Left ventricle myocardium superior (tissue), 1 donor: ENCODE data around the gene BNC2. TPM values are rescaled to one million over a fixed set of nuclear protein-coding genes. Genes with fewer than 3 reads are reported as not detected.

ENCODE experiments used
- ATAC-seq: fragments of 200-7000 bp; cut with Tn5 transposase; one replicate; pipeline ENCODE4 v1.9.1; 2020; ENCODE audit warnings: mild to moderate bottlenecking, moderate library complexity
- DNase-seq: peaks from one replicate; pipeline ENCODE4 v3.0.0-alpha.2; 2020
- intact Hi-C: fragments of 100-400 bp; cut with micrococcal nuclease; formaldehyde crosslinking; loops from one replicate; pipeline ENCODE4 v1.11.0; 2022
- total RNA-seq: library from RNA; stranded (reverse); fragmentation: NEBNext Ultra II Directional; extraction: Animal tissue kit (Norgen Biotek cat#: 25700); gene quantifications from one replicate; pipeline ENCODE4 v1.2.1, GENCODE V29; 2021
- donor health status: DM: no; HTN: yes; CAD: no; lungs with severe emphysema.

Gene BNC2
- total RNA-seq, 1 donor from 2014 or later: 6.3 TPM

- intact Hi-C loops: no loop called here
- DNase-seq: no peak
- no peak for ATAC-seq
Measured at GRCh38 chr9:16619914-16620520, 250.5 kb downstream of the BNC2 start.

GRCh38 chr9:16619402-16619801 is 251.1 kb downstream of the BNC2 start:
- ATAC-seq (no peak), DNase-seq (no peak)
- intact Hi-C loops: no loop called here

- DNase-seq (no peak), ATAC-seq (no peak)
- intact Hi-C loops: no loop called here
Measured at GRCh38 chr9:16618524-16618923, 251.9 kb downstream of the BNC2 start.

GRCh38 chr9:16616686-16617085 is 253.8 kb downstream of the BNC2 start:
- DNase-seq: no peak
- intact Hi-C loops: no loop called here
- ATAC-seq: no peak

- DNase-seq (no peak), ATAC-seq (no peak)
- intact Hi-C loops: no loop called here
Measured at GRCh38 chr9:16615451-16615850, 255.0 kb downstream of the BNC2 start.

DNA sequence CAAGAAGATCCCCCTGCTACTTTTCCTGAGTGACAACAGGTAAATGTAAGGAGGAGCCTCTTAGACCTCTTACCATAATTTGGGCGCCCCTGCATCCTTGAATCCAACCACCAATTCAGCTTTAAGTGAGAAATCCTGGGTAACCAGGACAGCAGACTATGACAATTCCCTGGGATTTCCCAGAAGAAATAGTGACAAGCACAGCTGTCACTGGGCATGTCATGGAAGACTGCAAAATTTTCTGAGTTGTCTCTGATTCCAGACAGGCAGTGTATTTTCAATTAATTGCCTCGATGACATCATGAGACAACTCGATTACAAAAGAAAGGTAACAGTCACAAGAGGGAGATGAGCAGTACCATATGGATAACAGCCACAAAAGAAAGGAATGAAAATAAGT is 256.9 kb downstream of the BNC2 start:
- DNase-seq (no peak), ATAC-seq (no peak)
- intact Hi-C loops: no loop called here

DNA sequence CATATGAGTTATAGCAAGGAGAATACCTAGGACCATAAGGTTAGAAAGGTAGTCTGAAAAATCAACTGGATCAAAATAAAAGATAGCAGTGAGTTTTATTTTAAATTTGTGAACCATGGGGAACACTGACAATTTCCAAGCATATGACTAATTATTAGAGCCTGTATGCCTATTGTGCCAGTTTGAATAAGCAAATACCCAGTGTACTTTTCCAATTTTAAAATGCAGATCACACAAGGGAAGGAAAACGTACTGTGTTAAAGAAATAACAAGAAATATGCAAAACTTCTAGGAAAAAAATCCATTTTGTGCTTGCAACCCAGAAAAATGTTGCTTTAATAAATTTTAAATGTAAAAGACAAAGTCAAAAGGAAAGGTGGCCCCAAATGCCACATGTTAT is 257.4 kb downstream of the BNC2 start:
- ATAC-seq: no peak
- intact Hi-C loops: no loop called here
- no peak for DNase-seq

DNA sequence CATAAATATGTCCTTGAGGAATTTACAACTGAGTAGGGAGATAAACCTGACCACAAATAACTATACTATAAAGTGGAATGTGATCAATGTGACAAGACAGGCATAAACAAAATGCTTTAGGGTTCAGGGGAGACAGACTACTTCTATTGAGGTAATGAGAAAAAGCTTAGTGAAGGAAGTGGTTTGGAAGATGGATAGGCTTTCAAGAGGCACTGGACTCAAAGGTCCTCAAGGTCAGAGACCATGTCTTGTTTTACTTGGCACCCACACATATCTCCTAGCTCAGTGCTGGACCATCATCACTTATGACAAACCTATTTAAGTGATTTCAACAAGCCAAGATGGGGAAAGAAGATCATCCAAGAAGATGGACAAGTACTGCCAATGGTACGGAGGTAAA is 257.8 kb downstream of the BNC2 start:
- no peak for ATAC-seq
- DNase-seq: no peak
- intact Hi-C loops: no loop called here

DNA sequence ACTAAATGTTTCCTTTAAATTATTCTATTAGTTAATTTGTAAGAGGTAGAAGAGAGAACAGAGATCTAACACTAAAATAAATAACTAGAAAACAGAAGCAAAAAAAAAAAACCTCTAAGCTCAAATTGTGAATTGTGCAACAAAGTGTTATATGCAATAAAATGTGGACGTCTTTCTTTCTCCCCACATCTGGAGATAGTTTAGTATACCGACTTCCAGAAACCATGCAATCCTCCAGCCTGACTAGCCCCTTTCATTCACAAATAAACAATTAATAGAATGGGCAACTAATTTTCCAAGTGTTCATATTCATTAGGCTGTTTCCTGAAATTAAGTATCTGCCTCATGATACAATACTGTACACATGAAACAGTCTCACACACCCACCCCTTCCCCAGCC is 258.5 kb downstream of the BNC2 start:
- no peak for ATAC-seq
- no peak for DNase-seq
- intact Hi-C loops: no loop called here

DNA sequence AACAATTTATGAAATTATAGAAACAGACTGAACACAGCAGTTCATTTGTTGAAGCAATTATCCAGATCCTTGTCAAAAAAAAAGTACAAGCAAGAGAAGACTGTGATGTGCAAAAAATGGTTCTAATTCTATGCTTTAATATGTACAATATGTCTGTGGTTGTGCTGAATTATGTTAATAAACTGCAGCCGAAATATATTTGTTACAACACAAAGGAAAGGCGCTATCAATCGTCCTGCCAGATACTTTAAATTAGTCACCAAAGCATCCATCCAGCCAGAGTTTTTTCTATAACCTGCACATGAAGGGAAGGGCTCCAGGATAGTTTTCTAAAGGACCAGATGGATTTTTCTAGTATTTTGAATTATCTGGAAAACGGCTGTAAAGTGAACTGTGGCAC is 259.5 kb downstream of the BNC2 start:
- no peak for ATAC-seq
- intact Hi-C loops: no loop called here

DNA sequence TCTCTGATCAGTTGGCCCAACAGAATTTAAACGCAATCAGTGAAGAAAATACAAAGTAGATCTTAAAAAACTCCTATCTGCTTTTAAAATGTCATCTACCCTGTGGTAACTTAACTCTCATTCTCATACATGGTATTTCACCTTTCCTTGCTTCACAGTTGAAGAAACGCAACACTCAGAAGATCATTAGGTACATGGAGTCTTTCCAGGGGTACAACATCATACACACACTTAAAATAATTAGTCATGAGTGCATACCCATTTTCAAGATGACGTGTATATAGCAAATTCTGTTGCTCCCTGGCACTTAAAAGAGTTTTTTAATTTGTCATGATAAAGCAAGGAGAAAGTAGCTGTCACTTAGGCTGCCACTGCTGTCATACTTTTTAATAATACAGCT is 259.9 kb downstream of the BNC2 start:
- ATAC-seq (no peak), DNase-seq (no peak)
- intact Hi-C loops: no loop called here

More for the DNA sequence above, 259.5 kb downstream of the BNC2 start:
- DNase-seq: no peak

GRCh38 chr9:16608906-16609305 is 261.6 kb downstream of the BNC2 start:
- no peak for DNase-seq
- intact Hi-C loops: no loop called here
- no peak for ATAC-seq

GRCh38 chr9:16602494-16602893 is 268.0 kb downstream of the BNC2 start:
- DNase-seq (no peak), ATAC-seq (no peak)
- intact Hi-C loops: no loop called here

DNA sequence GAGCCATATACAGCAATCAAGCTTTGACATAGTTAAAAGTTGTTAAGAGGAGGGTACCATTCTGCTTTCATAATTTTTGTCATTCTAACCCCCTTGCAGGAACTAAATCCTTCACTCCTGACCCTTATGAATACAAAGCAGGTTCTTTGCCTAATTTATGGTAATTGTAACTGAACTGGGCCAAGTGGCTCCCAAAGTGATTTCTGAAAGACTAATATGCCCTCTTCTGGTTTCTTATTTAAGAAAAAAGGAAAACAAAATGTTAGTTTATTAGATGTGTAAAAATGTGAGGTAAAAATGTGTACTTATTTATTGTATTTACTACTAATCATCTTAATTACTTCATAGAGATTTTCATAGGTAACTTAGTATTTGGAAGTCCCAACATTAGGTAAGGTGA is 268.5 kb downstream of the BNC2 start:
- DNase-seq: no peak
- ATAC-seq: no peak
- intact Hi-C loops: no loop called here

DNA sequence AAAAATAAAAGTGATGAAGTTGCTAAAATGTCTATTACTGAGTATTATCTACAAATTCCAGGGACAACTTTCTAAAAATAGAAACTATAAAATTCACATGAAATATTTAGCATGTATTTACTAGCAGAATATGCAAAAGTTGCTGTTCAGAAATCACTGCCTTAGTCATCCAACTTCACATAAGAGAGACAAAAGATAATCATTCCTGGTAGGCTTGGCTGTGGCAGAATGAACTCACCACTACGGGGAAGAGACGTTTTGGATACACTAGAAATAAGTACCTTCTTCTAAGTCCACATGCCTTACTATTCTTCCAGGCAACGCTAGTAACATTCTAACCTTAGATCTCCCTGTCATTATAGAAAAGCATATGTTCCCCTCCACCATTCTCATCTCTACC is 272.2 kb downstream of the BNC2 start:
- ATAC-seq: no peak
- intact Hi-C loops: no loop called here
- DNase-seq: no peak

GRCh38 chr9:16597136-16597535 is 273.3 kb downstream of the BNC2 start:
- intact Hi-C loops: no loop called here
- DNase-seq (no peak), ATAC-seq (no peak)

DNA sequence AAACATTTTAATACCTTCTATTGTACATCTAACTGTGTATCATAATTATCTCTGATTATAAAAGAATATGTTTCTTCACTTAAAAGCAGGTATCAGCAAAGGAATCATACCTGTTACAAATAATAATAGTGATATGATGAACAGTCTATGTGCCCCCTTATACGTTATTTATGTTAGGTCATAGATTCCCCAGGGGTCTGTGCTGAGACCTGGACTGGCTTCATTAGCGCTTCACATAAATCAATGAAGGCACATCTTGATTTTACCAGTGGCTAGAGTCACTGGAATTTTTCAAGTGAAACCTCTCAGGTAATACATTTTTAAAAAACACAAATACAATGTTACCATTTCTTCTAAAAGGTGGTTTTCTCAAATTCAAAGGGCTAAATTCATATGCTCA is 275.2 kb downstream of the BNC2 start:
- intact Hi-C loops: no loop called here
- no peak for DNase-seq
- ATAC-seq: no peak

GRCh38 chr9:16594787-16595186 is 275.7 kb downstream of the BNC2 start:
- no peak for DNase-seq
- no peak for ATAC-seq
- intact Hi-C loops: no loop called here

- ATAC-seq: no peak
- intact Hi-C loops: no loop called here
- DNase-seq: no peak
Measured at GRCh38 chr9:16593746-16594145, 276.7 kb downstream of the BNC2 start.

DNA sequence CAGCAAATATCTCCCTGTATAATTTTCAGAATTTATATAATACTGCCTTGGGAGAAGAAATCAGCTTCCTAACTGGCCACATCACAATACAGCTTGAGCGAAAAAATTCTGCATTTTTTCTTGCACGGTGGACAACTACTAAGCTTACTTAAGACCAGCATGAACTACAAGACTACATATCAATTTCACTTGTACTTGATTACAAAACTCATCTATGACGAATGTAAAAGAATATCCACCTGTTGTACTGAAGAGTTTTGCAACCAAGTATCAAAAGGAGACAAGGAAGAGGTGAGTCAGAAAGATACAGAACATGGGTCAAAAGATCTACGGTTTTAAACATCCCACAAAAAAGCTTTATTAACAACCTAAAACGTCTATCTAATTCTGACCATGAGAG is 279.4 kb downstream of the BNC2 start:
- no peak for DNase-seq
- ATAC-seq: no peak

DNA sequence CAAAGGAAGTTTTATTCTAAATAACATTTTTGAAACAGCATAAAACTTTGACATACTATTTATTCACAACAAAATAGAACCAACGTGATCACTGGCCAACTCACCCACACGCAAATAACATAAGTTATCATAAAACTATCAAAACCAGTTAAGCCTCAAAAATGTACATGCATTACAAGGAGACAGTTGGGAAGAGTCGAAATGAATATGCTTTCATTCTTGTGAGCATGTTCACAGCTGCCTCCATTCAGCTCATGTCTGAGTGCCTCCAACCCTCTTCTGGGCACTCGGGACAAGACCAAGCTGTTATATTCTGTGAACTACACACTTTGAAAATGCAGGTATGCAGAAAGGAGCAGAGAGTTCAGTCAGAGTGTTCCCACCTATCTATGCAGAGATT is 284.9 kb downstream of the BNC2 start:
- intact Hi-C loops: no loop called here
- ATAC-seq (no peak), DNase-seq (no peak)

More for the DNA sequence above, 279.4 kb downstream of the BNC2 start:
- intact Hi-C loops: no loop called here

DNA sequence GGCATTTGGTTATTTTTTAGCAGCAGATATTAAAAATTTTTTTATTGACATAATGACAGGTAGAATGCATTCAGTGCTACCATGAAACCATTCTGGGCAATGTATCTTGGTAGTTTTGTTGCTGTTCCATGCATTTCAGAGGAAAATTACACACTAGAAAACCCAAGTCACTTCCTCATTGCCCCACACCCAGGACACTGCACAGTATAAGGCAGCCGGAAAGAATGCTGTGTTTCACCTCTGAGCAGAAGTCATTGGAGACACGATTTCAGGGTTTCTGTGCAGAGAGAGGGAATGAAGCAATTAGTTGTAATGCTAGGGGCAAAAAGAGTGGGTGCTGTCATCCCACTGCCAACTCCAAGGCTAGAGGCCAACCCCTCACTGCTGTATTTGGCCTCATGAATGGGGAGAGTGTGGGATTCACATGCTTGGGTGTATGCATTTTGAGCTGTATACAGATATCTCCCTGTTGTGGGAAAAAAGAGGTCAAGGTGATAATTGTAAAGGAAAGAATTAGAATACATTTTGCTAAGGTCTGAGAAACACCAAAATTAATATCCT is 290.5 kb downstream of the BNC2 start:
- no peak for DNase-seq
- ATAC-seq: no peak
- intact Hi-C loops: no loop called here
